H1 (cell line): ENCODE data around the gene BABAM1. TPM values are rescaled to one million over a fixed set of nuclear protein-coding genes. Genes with fewer than 3 reads are reported as not detected.

Experiments
- BCL11A ChIP-seq, 2 experiments: IDR thresholded peaks; one replicate each; pipeline ENCODE4 v1.6.1; 2011; ENCODE audit warnings: low read depth in 2 of 2, low read length in 2 of 2, mild to moderate bottlenecking in 2 of 2
- CBX5 ChIP-seq: fragments of 300-800, 300-1000 bp; sonication (generic); IDR thresholded peaks from 2 replicates; pipeline ENCODE4 v1.7.1; 2016; ENCODE audit warnings: antibody characterized with exemption, low read length, low read depth
- EGR1 ChIP-seq: IDR thresholded peaks from 2 replicates; pipeline ENCODE4 v1.6.1; 2011; ENCODE audit warnings: low read depth, low read length, borderline replicate concordance
- GABPA ChIP-seq: IDR thresholded peaks from 2 replicates; pipeline ENCODE4 v1.6.1; 2011; ENCODE audit warnings: mild to moderate bottlenecking, low read length, moderate library complexity, borderline replicate concordance; ENCODE audit not compliant: insufficient read depth
- GTF2F1 ChIP-seq: IDR thresholded peaks from 2 replicates; pipeline ENCODE4 v1.6.1; 2012; ENCODE audit warnings: low read depth, low read length, improper control_type of control experiment, borderline replicate concordance
- HDAC2 ChIP-seq, 2 experiments: fragments of 300-600 bp in 1 of 2; sonication (generic) in 1 of 2; IDR thresholded peaks; 2 replicates each; pipeline ENCODE4 v1.6.1; 2011 to 2012; ENCODE audit warnings: low read depth in 2 of 2, low read length in 2 of 2, mild to moderate bottlenecking in 2 of 2, moderate library complexity in 2 of 2, borderline replicate concordance in 1 of 2, inconsistent platforms in 1 of 2
- JUN ChIP-seq: IDR thresholded peaks from 2 replicates; pipeline ENCODE4 v1.6.1; 2011; ENCODE audit warnings: low read depth, mild to moderate bottlenecking, improper control_type of control experiment, low read length
- JUND ChIP-seq: IDR thresholded peaks from 2 replicates; pipeline ENCODE4 v1.6.1; 2011; ENCODE audit warnings: mild to moderate bottlenecking, improper control_type of control experiment, low read length
- KDM1A ChIP-seq: fragments of 200-600, 300-600 bp; sonication (generic); IDR thresholded peaks from 2 replicates; pipeline ENCODE4 v1.7.1; 2016; ENCODE audit warnings: mild to moderate bottlenecking, low read length, borderline replicate concordance
- MAFK ChIP-seq: IDR thresholded peaks from 2 replicates; pipeline ENCODE4 v1.6.1; 2012; ENCODE audit warnings: low read depth, mild to moderate bottlenecking, improper control_type of control experiment, low read length
- POLR2AphosphoS5 ChIP-seq: IDR thresholded peaks from 2 replicates; pipeline ENCODE4 v1.6.1; 2011; ENCODE audit warnings: low read depth, low read length
- POU5F1 ChIP-seq: IDR thresholded peaks from 2 replicates; pipeline ENCODE4 v1.6.1; 2011; ENCODE audit warnings: low read depth, mild to moderate bottlenecking, low read length, moderate library complexity
- SAP30 ChIP-seq: fragments of 300-600 bp; sonication (generic); IDR thresholded peaks from 2 replicates; pipeline ENCODE4 v1.7.1; 2012; ENCODE audit warnings: low read length, moderate library complexity, mild to moderate bottlenecking, inconsistent platforms; ENCODE audit not compliant: insufficient read depth, insufficient replicate concordance
- SIX5 ChIP-seq: IDR thresholded peaks from 2 replicates; pipeline ENCODE4 v1.6.1; 2011; ENCODE audit warnings: mild to moderate bottlenecking, low read depth, low read length
- TBP ChIP-seq: IDR thresholded peaks from 2 replicates; pipeline ENCODE4 v1.6.1; 2011; ENCODE audit warnings: low read depth, low read length, improper control_type of control experiment
- TCF12 ChIP-seq: IDR thresholded peaks from 2 replicates; pipeline ENCODE4 v1.6.1; 2011; ENCODE audit warnings: low read depth, mild to moderate bottlenecking, low read length
- polyA plus RNA-seq, 7 experiments: library from polyadenylated mRNA; depleted of rRNA in 3 of 7; stranded (reverse) in 5 of 7; unstranded in 2 of 7; fragments of >200 nt in 5 of 7; fragments of 200-250 nt in 2 of 7; gene quantifications; 1 replicate in 5 of 7; 2 replicates in 1 of 7; 4 replicates in 1 of 7; pipeline versions ENCODE4 v1.2.1 to v1.2.3, GENCODE V29; 2011 to 2013; ENCODE audit warnings: missing spikeins in 2 of 7, mixed read lengths in 2 of 7
- total RNA-seq: library from RNA; stranded (reverse); fragmentation: NEBNext Ultra II Directional; extraction: Animal tissue kit (Norgen Biotek cat#: 25700); gene quantifications from 2 replicates; pipeline ENCODE4 v1.2.1, GENCODE V29; 2021
- TF ChIP-seq, protein P1 (sequence below): IDR thresholded peaks from 2 replicates; pipeline ENCODE4 v1.6.1; 2011; ENCODE audit warnings: low read length, improper control_type of control experiment
- TF ChIP-seq, protein P2 (sequence below): IDR thresholded peaks from 2 replicates; pipeline ENCODE4 v1.6.1; 2011; ENCODE audit warnings: low read depth, mild to moderate bottlenecking, low read length; ENCODE audit not compliant: insufficient read depth
- TF ChIP-seq, protein P3 (sequence below), 3 experiments: IDR thresholded peaks; 1 replicate in 2 of 3; 2 replicates in 1 of 3; pipeline versions ENCODE4 v1.5.1 to v1.6.1; 2011; ENCODE audit warnings: low read length in 3 of 3, mild to moderate bottlenecking in 3 of 3, inconsistent platforms in 2 of 3, low read depth in 1 of 3, moderate library complexity in 1 of 3; ENCODE audit not compliant: insufficient read depth in 1 of 3; ENCODE audit errors: control extremely low read depth in 1 of 3

Gene BABAM1
- total and polyA plus RNA-seq, 2 of the 8 experiments (the other 6 are each of a cell fraction or from before 2014, with no cell fraction given), result 127 to 133 TPM

DNA sequence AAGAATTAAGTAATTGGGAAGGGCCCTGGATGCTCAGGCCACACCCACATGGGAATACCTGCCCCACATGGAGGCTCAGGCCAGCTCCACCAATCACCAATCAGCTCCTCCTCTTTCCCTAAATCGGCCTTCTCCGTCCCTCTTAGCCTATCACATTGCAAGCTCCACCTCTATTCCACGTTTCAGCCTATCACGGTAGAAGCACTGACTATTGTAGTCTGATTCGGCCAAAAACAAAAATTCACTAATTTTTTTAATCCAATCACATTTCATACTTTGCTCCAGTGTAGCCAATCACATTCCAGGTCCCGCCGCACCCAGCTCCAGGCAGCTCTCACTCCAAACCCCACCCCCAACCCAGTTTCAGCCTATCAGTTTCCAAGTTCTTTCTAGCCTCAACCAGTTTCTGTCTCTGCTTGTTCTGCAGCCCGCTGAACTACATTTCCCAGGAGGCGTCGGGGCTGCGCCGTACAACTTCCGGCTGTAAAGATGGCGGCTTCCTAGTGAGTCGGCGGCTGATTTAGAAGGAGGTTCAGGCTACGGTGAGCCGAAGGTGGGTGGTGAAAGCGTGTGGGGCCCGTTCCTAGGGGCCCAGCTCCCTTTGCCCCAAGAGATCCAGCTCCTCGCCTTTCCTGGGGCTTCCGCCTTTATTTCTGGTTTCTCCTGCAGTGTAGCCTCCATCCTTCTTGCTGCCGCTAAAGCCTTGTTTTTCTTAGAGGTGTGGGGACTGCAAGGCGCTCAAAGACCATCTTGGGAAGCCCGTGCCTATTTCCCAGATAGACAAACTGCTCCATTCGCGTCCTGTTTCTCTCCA lies at the start of gene BABAM1 (continued):
- TF ChIP-seq SAP30, result peak; percentile 61
- TF ChIP-seq POU5F1, result no peak
- no peak for TF ChIP-seq KDM1A
- no peak; the same call in 1 of the 2 replicates for TF ChIP-seq JUND
- peak in 1 of 2 experiments; percentile 93; a peak in 1 of 4 replicates for TF ChIP-seq HDAC2 (IDR thresholded peaks at IDR 0.05; ENCODE audit: borderline replicate concordance in 1 of 2, low read depth in 2 of 2, low read length in 2 of 2)
- TF ChIP-seq, protein P1, sequence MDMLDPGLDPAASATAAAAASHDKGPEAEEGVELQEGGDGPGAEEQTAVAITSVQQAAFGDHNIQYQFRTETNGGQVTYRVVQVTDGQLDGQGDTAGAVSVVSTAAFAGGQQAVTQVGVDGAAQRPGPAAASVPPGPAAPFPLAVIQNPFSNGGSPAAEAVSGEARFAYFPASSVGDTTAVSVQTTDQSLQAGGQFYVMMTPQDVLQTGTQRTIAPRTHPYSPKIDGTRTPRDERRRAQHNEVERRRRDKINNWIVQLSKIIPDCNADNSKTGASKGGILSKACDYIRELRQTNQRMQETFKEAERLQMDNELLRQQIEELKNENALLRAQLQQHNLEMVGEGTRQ, result no peak
- no peak for TF ChIP-seq JUN
- no peak for TF ChIP-seq EGR1
- no peak for TF ChIP-seq MAFK
- TF ChIP-seq, protein P2, sequence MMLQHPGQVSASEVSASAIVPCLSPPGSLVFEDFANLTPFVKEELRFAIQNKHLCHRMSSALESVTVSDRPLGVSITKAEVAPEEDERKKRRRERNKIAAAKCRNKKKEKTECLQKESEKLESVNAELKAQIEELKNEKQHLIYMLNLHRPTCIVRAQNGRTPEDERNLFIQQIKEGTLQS, result no peak
- no peak for TF ChIP-seq BCL11A (IDR thresholded peaks at IDR 0.05; ENCODE audit: low read depth in 2 of 2, low read length in 2 of 2)
- peak; percentile 85 for TF ChIP-seq SIX5
- peak; percentile 67; the same call in 1 of the 2 replicates for TF ChIP-seq POLR2AphosphoS5
- TF ChIP-seq TCF12, result no peak
- TF ChIP-seq, protein P3, sequence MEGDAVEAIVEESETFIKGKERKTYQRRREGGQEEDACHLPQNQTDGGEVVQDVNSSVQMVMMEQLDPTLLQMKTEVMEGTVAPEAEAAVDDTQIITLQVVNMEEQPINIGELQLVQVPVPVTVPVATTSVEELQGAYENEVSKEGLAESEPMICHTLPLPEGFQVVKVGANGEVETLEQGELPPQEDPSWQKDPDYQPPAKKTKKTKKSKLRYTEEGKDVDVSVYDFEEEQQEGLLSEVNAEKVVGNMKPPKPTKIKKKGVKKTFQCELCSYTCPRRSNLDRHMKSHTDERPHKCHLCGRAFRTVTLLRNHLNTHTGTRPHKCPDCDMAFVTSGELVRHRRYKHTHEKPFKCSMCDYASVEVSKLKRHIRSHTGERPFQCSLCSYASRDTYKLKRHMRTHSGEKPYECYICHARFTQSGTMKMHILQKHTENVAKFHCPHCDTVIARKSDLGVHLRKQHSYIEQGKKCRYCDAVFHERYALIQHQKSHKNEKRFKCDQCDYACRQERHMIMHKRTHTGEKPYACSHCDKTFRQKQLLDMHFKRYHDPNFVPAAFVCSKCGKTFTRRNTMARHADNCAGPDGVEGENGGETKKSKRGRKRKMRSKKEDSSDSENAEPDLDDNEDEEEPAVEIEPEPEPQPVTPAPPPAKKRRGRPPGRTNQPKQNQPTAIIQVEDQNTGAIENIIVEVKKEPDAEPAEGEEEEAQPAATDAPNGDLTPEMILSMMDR (IDR thresholded peaks at IDR 0.05; ENCODE audit: control extremely low read depth in 1 of 3, insufficient read depth in 1 of 3, low read depth in 1 of 3, low read length in 3 of 3), result no peak
- TF ChIP-seq TBP, result peak; percentile 88
- TF ChIP-seq CBX5, result no peak
- no peak for TF ChIP-seq GTF2F1
- TF ChIP-seq GABPA, result peak; percentile 91
